Esophagus squamous epithelium (tissue), 4 donors: ENCODE measurements around the gene IGFBP3.

Source experiments
- CTCF ChIP-seq, 6 experiments: fragments of 450-650 bp in 4 of 6; fragments of 200-600 bp in 2 of 6; sonication (generic) in 2 of 6; IDR thresholded peaks; one replicate each; pipeline ENCODE4 v1.5.1; 2016 to 2019; ENCODE audit warnings: antibody characterized with exemption in 6 of 6, mild to moderate bottlenecking in 4 of 6, moderate library complexity in 4 of 6
- POLR2A ChIP-seq, 4 donors: fragments of 450-650 bp; IDR thresholded peaks; one replicate each; pipeline ENCODE4 v1.6.1; 2017; ENCODE audit warnings: antibody characterized with exemption in 4 of 4, mild to moderate bottlenecking in 4 of 4, moderate library complexity in 3 of 4

- TF ChIP-seq CTCF (IDR thresholded peaks at IDR 0.05), result no peak
- no peak for TF ChIP-seq POLR2A (IDR thresholded peaks at IDR 0.05)
These were observed 1.7 kb upstream of the IGFBP3 start for GRCh38 chr7:45922810-45923209.
